Measurements from ENCODE around the gene USP43. TPM values are rescaled to one million over a fixed set of nuclear protein-coding genes. Genes with fewer than 3 reads are reported as not detected.

Gene USP43
- total RNA-seq, 2 experiments from 2014 or later, result 0.28 to 0.29 TPM

DNA sequence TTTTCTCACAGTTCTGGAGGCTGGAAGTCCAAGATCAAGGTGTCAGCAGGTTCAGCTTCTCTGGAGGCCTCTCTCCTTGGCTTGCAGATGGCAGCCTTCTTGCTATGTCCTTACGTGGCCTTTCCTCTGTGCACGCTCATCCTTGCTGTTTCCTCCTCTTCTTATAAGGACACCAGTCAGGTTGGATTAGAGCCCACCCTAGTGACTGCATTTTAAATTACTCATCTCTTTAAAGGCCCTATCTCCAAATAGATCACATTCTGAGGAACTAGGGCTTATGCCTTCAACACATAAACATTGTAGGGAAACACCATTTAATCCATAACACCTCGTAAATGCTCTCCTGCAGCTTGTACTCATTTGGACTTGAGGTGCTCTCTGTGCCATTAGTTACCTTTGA lies 109.8 kb downstream of the USP43 start:
- no peaks in the 10 kb centered on the region for H3K9me3 Mint-ChIP-seq (ENCODE audit: low read depth)
- no peak overlapping the region for H3K4me3 Mint-ChIP-seq
- no peaks in the 10 kb centered on the region for H3K36me3 Mint-ChIP-seq
- no peaks in the 10 kb centered on the region for H3K4me1 Mint-ChIP-seq
- CTCF ChIA-PET, result no interaction called here
- no peak overlapping the region for H3K27ac Mint-ChIP-seq
- DNase-seq (no peak), ATAC-seq (no peak)
- H3K27me3 Mint-ChIP-seq, result peaks cover 9% of the 10 kb centered on the region

DNA sequence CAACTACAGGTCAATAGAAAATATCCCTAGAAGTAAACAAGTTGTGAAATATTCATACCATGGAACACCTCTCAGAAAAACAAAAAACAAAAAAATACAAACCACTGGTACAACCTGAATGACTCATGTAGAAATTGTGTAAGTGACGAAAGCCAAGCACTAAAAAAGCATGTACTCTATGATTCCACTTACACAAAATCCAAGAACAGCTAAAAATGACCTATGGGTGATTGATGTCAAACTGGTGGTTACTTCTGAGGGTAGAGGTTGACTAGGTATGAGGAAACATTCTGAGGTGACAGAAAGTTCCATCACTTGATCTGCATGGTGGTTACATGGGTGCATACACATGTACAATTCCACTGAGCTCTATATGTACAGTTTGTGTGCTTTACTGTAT lies 114.9 kb downstream of the USP43 start:
- Mint-ChIP-seq H3K27ac (no peak overlapping the region), H3K4me3 (no peak overlapping the region), H3K9me3 (ENCODE audit: low read depth) (no peaks in the 10 kb centered on the region), H3K4me1 (peaks cover 7% of the 10 kb centered on the region), H3K27me3 (peaks cover 8% of the 10 kb centered on the region), H3K36me3 (no peaks in the 10 kb centered on the region)
- ATAC-seq, result no peak
- no peak for DNase-seq
- CTCF ChIA-PET, result interaction anchor here (0.9 kb wide), 1 partner anchor 32 kb away, joined by 3 read pairs; no protein-coding TSS in a partner anchor

DNA sequence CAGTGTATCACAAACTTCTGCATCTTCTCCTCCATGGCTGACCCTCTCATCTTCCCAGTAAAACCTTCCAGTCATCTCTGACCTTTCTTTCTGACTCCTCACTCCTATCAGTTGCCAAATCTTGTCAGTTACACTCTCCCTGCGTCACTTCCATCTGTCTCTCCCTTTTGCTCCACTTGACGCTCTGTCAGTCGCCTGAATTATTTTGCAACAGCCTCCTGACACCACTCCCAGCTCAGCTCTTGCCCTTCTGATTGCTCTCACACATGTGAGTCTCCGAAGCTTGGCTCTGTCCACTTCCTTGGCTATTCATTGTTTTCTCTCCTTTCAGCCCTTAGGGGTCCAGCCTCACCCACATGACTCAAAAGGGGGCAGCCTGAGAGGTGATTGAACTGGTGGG lies 118.3 kb downstream of the USP43 start:
- no peaks in the 10 kb centered on the region for H3K36me3 Mint-ChIP-seq
- H3K27me3 Mint-ChIP-seq, result peaks cover 12% of the 10 kb centered on the region
- H3K4me1 Mint-ChIP-seq, result peaks cover 7% of the 10 kb centered on the region
- DNase-seq, result no peak
- ATAC-seq, result no peak
- no peak overlapping the region for H3K4me3 Mint-ChIP-seq
- CTCF ChIA-PET, result no interaction called here
- H3K27ac Mint-ChIP-seq, result no peak overlapping the region
- H3K9me3 Mint-ChIP-seq (ENCODE audit: low read depth), result no peaks in the 10 kb centered on the region

DNA sequence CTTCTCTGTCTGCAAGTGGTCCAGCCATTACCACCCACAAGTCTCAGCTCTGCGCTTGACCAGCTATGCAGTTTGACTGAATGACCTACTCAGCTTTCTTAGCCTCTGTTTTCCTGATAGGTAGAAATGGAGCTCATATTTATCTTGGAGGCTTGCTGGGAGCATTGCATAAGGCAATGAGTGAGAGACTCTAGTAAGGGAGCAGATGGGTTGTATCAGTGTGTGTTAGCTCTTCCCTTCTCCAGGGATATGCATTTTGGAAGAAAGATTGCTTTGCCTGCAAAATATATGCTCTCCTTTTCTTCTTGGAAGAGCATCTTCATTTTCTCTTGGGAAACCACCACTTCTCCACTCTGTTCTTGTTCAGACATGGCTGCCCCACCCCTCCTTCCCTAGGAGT lies 120.0 kb downstream of the USP43 start:
- ATAC-seq, result no peak
- H3K4me1 Mint-ChIP-seq, result peaks cover 7% of the 10 kb centered on the region
- DNase-seq, result no peak
- no peak overlapping the region for H3K27ac Mint-ChIP-seq
- H3K36me3 Mint-ChIP-seq, result no peaks in the 10 kb centered on the region
- H3K27me3 Mint-ChIP-seq, result peaks cover 12% of the 10 kb centered on the region
- H3K4me3 Mint-ChIP-seq, result no peak overlapping the region
- no peaks in the 10 kb centered on the region for H3K9me3 Mint-ChIP-seq (ENCODE audit: low read depth)
- CTCF ChIA-PET, result interaction anchor here (1.1 kb wide), 1 partner anchor 21 kb away, joined by 3 read pairs; no protein-coding TSS in a partner anchor

DNA sequence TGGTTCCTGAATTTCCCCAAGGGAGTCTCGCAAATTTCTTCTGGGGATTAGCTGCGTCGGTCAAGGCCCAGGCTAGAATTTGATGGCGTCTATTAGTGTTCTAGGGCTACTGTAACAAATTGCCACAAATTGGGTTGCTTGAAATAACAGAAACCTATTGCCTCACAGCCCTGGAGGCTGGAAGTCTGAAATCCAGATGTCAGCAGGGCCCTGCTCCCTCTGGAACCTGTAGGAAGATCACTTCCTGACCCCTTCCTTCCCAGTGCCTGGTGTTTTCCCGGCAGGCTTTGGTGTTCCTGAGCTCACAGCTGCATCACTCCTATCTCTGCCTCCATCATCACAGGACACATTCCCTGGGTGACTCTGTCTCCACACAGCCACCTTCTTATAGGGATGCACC lies 121.7 kb downstream of the USP43 start:
- no peak for DNase-seq
- CTCF ChIA-PET, result no interaction called here

DNA sequence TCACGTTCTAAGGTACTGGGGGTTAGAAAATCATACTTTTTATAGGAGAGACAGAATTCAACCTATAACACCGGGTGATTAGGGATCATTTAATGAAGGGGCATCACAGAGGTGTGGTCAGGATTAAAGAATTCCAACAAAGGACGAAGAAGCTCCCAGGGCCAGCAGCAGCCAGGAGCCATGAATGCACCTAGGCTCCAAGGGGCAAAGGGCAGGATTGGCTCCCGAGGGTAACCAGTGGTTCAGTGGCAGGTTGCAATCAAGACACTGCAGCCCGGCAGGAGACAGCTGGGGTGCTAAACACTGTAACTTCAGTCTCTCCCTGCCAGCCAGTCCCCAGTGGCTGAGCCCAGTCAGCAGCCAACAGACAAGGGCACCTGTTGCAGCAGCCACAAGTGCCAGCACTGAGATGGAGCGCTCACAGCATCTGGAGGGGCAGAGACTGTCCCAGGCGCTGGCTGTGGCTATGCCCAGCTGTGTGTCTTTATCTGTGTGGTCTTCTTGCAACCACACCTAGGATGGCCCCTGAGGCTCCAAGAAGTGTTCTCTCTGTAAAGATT lies 122.2 kb downstream of the USP43 start:
- Mint-ChIP-seq H3K9me3 (ENCODE audit: low read depth) (no peaks in the 10 kb centered on the region), H3K4me1 (peaks cover 5% of the 10 kb centered on the region), H3K27ac (no peak overlapping the region), H3K36me3 (no peaks in the 10 kb centered on the region), H3K27me3 (peaks cover 12% of the 10 kb centered on the region), H3K4me3 (no peak overlapping the region)
- ATAC-seq (no peak), DNase-seq (no peak)
- CTCF ChIA-PET, result no interaction called here

More for the DNA sequence above, 121.7 kb downstream of the USP43 start:
- no peak for ATAC-seq
- H3K4me1 Mint-ChIP-seq, result peaks cover 7% of the 10 kb centered on the region
- H3K9me3 Mint-ChIP-seq (ENCODE audit: low read depth), result no peaks in the 10 kb centered on the region
- H3K36me3 Mint-ChIP-seq, result no peaks in the 10 kb centered on the region
- H3K27me3 Mint-ChIP-seq, result peaks cover 12% of the 10 kb centered on the region
- H3K27ac Mint-ChIP-seq, result no peak overlapping the region
- H3K4me3 Mint-ChIP-seq, result no peak overlapping the region

DNA sequence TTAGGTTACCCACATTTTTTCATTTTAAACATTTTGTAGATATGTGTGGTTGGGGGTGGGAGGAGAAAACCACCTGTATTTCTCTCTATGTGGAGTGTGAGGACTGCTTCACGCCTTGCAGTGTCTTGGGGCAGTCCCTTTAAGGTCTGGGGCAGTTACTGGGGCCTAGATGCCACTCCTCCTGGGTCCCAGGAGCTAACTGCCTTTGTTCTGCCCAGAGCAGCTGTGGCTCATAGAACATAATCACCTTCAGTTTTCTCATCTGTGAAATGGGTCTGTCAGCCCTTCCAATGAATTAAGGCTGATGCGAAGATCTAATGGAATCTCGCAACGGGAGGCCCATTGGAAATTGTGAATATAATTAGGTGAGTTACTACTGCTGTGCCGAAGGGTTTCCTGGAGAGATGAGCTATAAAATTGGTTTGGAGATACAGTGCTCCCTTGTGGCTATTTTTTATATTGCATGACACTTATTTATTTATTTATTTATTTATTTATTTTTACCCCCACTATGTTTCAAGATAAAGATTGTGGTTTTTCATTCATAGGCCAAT lies 123.1 kb downstream of the USP43 start:
- Mint-ChIP-seq H3K4me3 (no peak overlapping the region), H3K36me3 (no peaks in the 10 kb centered on the region), H3K27me3 (peaks cover 12% of the 10 kb centered on the region), H3K4me1 (peaks cover 4% of the 10 kb centered on the region), H3K9me3 (ENCODE audit: low read depth) (no peaks in the 10 kb centered on the region), H3K27ac (no peak overlapping the region)
- DNase-seq, result no peak
- ATAC-seq, result no peak
- CTCF ChIA-PET, result interaction anchor here (0.7 to 1.8 kb wide), 9 partner anchors 17 to 1065 kb away, joined by 3 to 6 read pairs (median 4); partner anchors contain the start of genes DHRS7C and STX8

DNA sequence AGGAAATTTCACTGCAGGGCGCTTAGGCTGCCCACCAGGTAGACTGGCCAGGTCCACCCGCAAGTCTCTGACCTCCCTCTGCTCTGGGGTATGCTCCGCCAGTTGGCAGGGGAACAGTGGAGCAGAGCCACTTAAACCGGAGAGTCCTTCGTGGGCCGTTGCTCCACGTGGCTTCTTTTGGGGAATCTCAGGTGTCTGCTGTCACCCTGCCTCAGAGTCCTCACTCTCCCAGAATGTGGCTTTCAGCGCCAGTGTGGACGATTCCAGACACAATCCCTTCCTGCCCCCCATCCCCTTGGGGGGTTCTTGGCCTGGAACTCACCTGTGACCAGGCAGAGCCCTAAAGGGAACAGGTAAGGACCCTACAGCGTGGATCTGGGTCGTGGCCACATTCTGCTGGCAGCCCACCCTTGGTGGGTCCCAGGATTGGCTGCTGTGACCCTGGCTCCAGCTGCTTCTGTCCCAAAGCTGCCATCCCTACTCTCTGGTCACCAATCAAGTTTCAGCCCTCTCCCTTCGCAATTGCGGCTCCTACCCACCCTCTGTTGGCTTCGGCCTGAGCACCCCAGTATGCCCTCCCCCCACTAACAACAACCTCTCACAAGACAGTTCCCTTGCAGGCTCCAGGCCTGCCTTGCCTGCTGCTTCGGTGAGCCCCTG lies 123.8 kb downstream of the USP43 start:
- Mint-ChIP-seq H3K4me1 (no peaks in the 10 kb centered on the region), H3K9me3 (ENCODE audit: low read depth) (no peaks in the 10 kb centered on the region), H3K27me3 (peaks cover 8% of the 10 kb centered on the region), H3K4me3 (no peak overlapping the region), H3K36me3 (no peaks in the 10 kb centered on the region), H3K27ac (no peak overlapping the region)
- ATAC-seq (no peak), DNase-seq (no peak)
- CTCF ChIA-PET, result interaction anchor here (1.0 to 1.8 kb wide), 6 partner anchors 18 to 191 kb away, joined by 4 to 6 read pairs (median 5); no protein-coding TSS in a partner anchor

DNA sequence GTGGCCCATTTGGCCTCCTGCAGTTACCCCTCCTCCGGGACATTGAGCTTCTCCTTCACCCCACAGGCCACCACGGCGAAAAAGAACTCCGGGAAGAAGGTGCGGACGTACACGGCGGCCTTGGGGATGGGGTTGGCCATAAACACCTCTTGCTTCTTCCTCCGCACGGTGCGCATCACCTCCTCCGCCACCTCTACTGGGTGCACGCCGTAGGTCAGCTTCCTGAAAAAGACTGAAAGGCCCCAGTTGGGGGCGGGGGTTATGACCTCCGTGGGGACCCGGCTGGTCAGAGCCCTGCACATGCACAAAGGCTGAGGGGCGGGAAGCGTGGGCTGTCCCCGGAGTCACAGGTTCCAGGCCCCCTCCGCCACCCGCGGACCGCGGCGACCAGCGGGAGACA lies 126.1 kb downstream of the USP43 start:
- Mint-ChIP-seq H3K27me3 (peaks cover under 1% of the 10 kb centered on the region), H3K27ac (no peak overlapping the region), H3K36me3 (no peaks in the 10 kb centered on the region), H3K4me3 (no peak overlapping the region), H3K4me1 (no peaks in the 10 kb centered on the region), H3K9me3 (ENCODE audit: low read depth) (no peaks in the 10 kb centered on the region)
- no peak for DNase-seq
- CTCF ChIA-PET, result no interaction called here
- ATAC-seq, result no peak

DNA sequence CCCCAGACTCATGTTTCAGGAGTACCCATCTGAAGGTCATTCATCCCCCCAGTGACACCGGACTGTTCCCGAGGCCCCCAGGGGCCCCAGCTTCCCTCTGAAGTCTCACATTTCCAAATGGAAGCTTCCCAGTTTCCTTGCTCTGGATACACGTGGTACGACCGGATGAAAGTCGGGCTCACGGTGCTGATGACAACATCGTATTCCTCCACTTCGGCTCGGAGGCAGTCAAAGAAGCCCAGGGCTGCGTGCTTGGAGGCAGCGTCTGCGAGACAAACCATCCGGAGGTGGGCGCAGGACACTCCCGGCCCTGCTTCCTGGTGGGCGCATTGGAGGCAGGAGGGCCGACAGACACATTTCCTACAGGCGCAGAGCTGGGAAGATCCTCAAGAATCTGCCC lies 127.3 kb downstream of the USP43 start:
- Mint-ChIP-seq H3K27ac (no peak overlapping the region), H3K4me3 (no peak overlapping the region), H3K9me3 (ENCODE audit: low read depth) (peaks cover 2% of the 10 kb centered on the region), H3K4me1 (no peaks in the 10 kb centered on the region), H3K36me3 (no peaks in the 10 kb centered on the region), H3K27me3 (no peaks in the 10 kb centered on the region)
- CTCF ChIA-PET, result no interaction called here
- ATAC-seq, result no peak
- no peak for DNase-seq

DNA sequence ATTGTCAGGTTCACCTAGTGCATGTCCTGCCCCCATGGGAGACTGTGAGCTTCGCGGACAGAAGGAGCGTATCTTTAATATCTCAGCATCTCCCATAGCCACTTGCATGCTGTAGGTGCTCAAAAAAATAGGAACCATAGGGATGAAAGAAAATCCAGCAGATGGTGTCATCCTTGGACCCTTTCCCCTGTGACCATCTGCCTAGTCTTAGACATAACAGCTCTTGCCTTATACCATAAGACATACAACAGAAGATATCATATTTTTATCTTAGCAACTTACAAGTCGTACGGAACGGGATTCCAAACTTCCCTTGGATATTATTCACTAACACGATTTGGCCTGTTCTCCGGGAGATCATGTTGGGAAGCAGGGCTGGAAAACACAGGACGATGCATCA lies 131.6 kb downstream of the USP43 start:
- no peaks in the 10 kb centered on the region for H3K4me1 Mint-ChIP-seq
- H3K36me3 Mint-ChIP-seq, result no peaks in the 10 kb centered on the region
- no peak for DNase-seq
- no peak overlapping the region for H3K4me3 Mint-ChIP-seq
- H3K27me3 Mint-ChIP-seq, result peaks cover 3% of the 10 kb centered on the region
- CTCF ChIA-PET, result interaction anchor here (0.7 kb wide), 1 partner anchor 48 kb away, joined by 3 read pairs; no protein-coding TSS in a partner anchor
- H3K9me3 Mint-ChIP-seq (ENCODE audit: low read depth), result peaks cover 2% of the 10 kb centered on the region
- no peak for ATAC-seq
- H3K27ac Mint-ChIP-seq, result no peak overlapping the region
